GM12891 (cell line): Measurements from ENCODE around the gene OPTN.

Experiments
- POLR2A ChIP-seq: IDR thresholded peaks from 2 replicates; pipeline ENCODE4 v1.6.1; 2011; ENCODE audit warnings: low read depth, low read length, control low read depth
- POLR2AphosphoS5 ChIP-seq: IDR thresholded peaks from 2 replicates; pipeline ENCODE4 v1.6.1; 2011; ENCODE audit warnings: low read depth, low read length, control low read depth

DNA sequence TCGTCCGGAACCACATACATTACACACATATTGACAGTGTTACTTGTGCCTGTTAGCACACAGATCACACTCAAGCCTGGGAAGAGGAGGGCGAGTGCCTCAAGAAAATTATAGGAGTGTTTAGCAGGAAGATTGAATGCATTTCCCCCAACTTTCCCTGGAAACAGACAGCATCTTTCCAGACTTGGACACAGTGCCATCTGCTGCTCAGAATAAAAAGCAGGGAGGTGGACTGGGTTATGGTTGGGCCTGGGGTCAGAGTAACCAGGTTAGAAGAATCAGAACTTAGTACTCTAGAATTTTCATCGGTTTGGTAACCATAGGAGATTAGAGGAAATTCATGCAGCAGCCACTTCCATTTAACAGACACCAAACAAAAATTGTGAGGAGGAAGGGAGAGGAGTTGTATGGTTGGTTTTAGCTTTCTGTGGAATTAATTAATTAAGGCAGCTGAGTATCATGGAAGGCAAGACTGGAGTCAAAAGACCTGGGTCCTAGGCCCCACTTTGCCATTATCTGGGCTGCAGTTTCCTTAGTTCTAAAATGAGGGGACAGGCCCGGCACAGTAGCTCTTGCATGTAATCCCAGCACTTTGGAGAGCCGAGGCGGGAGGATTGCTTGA lies 43.4 kb upstream of the OPTN start:
- TF ChIP-seq POLR2A (no peak), POLR2AphosphoS5 (no peak)
